OCI-LY3 (cell line): ENCODE measurements around the gene EHD1.
A peak's percentile ranks its signal among the peaks of the same experiment; 100 is the strongest.

Experiments
- H2AFZ ChIP-seq: fragments of 200-600, 300-600 bp; shearing (Covaris generic); 2 replicates; pipeline ENCODE4 v1.6.0; 2014; ENCODE audit warnings: antibody characterized with exemption, low read depth, low read length
- H3K27ac ChIP-seq: fragments of 200-600, 300-600 bp; sonication (generic); 2 replicates; pipeline ENCODE4 v1.5.1; 2014; ENCODE audit warnings: mild to moderate bottlenecking, low read length, moderate library complexity, mixed read lengths
- H3K27me3 ChIP-seq: fragments of 200-600, 300-600 bp; sonication (generic); 2 replicates; pipeline ENCODE4 v1.6.1; 2014; ENCODE audit warnings: low read depth, low read length, mixed read lengths
- H3K36me3 ChIP-seq: fragments of 200-600, 300-600 bp; sonication (generic); replicated peaks from 2 replicates; pipeline ENCODE3; 2014; ENCODE audit warnings: low read depth, low read length, mixed read lengths
- H3K4me1 ChIP-seq: fragments of 300-600, 200-600 bp; sonication (generic); 2 replicates; pipeline ENCODE4 v1.6.1; 2014; ENCODE audit warnings: low read length, mixed read lengths
- H3K4me2 ChIP-seq: fragments of 200-600, 300-600 bp; sonication (generic); 2 replicates; pipeline ENCODE4 v1.6.1; 2014; ENCODE audit warnings: low read length, mixed read lengths
- H3K4me3 ChIP-seq: fragments of 300-600, 200-600 bp; sonication (generic); 2 replicates; pipeline ENCODE4 v1.5.1; 2014; ENCODE audit warnings: antibody characterized with exemption, mild to moderate bottlenecking, low read length, moderate library complexity
- H3K79me2 ChIP-seq: fragments of 300-600, 200-600 bp; shearing (Covaris generic); 2 replicates; pipeline ENCODE4 v1.6.1; 2014; ENCODE audit warnings: mild to moderate bottlenecking, low read length, mixed read lengths
- H3K9ac ChIP-seq: fragments of 300-600, 200-600 bp; shearing (Covaris generic); 2 replicates; pipeline ENCODE4 v1.6.0; 2014; ENCODE audit warnings: mild to moderate bottlenecking, low read length, moderate library complexity
- H3K9me3 ChIP-seq: fragments of 200-600, 300-600 bp; shearing (Covaris generic); 2 replicates; pipeline ENCODE4 v1.6.1; 2014; ENCODE audit warnings: low read length, mixed read lengths; ENCODE audit not compliant: insufficient read depth
- H4K20me1 ChIP-seq: fragments of 200-600, 300-600 bp; sonication (generic); 2 replicates; pipeline ENCODE4 v1.6.1; 2016; ENCODE audit warnings: low read length, mixed read lengths; ENCODE audit not compliant: insufficient read depth
- EZH2phosphoT487 ChIP-seq: fragments of 200-600 bp; shearing (Covaris generic); IDR thresholded peaks from 2 replicates; pipeline ENCODE4 v1.6.1; 2018; ENCODE audit warnings: antibody characterized with exemption, mixed run types, low read depth
- TF ChIP-seq, protein P1 (sequence below): fragments of 200-600, 300-600 bp; sonication (generic); IDR thresholded peaks from 2 replicates; pipeline ENCODE4 v1.5.1; 2014; ENCODE audit warnings: antibody characterized with exemption, low read length, low read depth

Gene EHD1

DNA sequence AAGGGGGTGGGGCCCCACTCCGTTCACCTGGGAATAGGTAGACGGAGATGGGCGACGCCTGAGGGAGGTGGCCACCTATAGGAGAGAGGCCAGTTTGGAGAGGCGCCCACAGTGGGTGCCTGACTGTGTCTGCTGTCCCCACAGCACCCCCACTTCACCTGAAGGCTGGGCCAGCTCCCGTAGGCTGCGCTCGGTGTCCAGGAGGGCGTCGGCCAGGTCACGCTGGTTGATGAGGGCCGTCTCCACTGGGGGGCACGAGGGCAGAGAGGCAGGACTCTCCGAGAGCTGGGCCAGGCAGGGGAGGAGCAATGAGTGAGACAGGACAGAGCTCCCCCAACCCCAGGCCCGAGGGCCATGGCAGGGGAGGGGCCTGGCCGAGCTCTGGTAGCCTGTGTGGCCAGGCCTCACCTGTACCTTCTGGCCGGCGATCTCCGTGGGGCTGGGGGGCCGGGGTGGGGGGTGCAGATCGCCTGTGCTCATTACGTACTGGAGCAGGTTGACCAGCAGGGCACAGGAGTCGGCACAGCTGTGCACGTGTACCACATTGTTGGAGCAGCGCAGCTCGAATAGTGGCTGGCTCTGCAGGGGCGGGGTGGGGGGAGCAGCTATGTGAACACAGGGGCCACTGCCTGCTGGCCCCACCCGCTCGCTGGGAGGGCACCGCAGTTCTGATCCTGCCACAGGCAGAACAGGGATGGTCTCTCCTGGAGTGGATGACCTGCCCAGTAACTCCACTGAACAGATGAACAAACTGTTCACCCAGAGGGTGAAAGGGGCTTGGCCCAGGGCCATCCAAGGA lies 23.9 kb upstream of the EHD1 start:
- Histone ChIP-seq H3K27me3 (no peaks in the 10 kb centered on the region), H3K4me2 (no peak overlapping the region), H3K79me2 (no peaks in the 10 kb centered on the region), H3K9ac (no peak overlapping the region), H3K4me1 (peaks cover 11% of the 10 kb centered on the region), H3K9me3 (no peaks in the 10 kb centered on the region), H4K20me1 (no peaks in the 10 kb centered on the region), H3K36me3 (peaks cover 12% of the 10 kb centered on the region), H2AFZ (no peak overlapping the region), H3K4me3 (no peak overlapping the region), H3K27ac (no peak overlapping the region)
- TF ChIP-seq, protein P1, sequence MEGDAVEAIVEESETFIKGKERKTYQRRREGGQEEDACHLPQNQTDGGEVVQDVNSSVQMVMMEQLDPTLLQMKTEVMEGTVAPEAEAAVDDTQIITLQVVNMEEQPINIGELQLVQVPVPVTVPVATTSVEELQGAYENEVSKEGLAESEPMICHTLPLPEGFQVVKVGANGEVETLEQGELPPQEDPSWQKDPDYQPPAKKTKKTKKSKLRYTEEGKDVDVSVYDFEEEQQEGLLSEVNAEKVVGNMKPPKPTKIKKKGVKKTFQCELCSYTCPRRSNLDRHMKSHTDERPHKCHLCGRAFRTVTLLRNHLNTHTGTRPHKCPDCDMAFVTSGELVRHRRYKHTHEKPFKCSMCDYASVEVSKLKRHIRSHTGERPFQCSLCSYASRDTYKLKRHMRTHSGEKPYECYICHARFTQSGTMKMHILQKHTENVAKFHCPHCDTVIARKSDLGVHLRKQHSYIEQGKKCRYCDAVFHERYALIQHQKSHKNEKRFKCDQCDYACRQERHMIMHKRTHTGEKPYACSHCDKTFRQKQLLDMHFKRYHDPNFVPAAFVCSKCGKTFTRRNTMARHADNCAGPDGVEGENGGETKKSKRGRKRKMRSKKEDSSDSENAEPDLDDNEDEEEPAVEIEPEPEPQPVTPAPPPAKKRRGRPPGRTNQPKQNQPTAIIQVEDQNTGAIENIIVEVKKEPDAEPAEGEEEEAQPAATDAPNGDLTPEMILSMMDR = no peak
- TF ChIP-seq EZH2phosphoT487 = no peak

DNA sequence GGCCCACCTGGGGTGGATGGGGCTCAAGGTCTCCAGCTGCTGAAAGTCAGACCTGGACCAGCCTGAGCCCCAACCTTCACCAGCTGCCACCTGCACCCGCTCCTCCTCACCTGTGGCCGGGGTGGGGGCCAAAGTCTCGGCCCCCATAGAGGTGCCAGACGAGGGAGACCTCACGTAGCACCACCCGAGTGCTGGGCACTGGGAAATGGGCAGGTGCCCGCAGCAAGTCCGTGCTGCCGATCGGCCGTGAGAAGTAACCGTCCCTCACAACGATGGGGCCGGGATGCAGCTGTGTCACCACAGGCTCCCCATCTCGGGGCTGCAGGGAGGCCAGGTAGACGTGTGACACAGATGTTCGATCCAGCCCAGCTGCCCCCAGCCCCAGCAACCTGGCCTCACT lies 22.4 kb upstream of the EHD1 start:
- peaks cover 13% of the 10 kb centered on the region for H3K4me1 ChIP-seq
- H3K4me2 ChIP-seq = peak overlapping the region; percentile 27; the same call in 1 of the 2 replicates
- H3K27me3 ChIP-seq = no peaks in the 10 kb centered on the region
- H3K9ac ChIP-seq = no peak overlapping the region
- no peak overlapping the region for H2AFZ ChIP-seq
- no peak overlapping the region for H3K27ac ChIP-seq
- no peaks in the 10 kb centered on the region for H3K79me2 ChIP-seq
- H4K20me1 ChIP-seq = no peaks in the 10 kb centered on the region
- H3K9me3 ChIP-seq = no peaks in the 10 kb centered on the region
- H3K4me3 ChIP-seq = no peak overlapping the region
- H3K36me3 ChIP-seq = peaks cover 10% of the 10 kb centered on the region
- TF ChIP-seq, protein P1 = no peak
- TF ChIP-seq EZH2phosphoT487 = no peak

DNA sequence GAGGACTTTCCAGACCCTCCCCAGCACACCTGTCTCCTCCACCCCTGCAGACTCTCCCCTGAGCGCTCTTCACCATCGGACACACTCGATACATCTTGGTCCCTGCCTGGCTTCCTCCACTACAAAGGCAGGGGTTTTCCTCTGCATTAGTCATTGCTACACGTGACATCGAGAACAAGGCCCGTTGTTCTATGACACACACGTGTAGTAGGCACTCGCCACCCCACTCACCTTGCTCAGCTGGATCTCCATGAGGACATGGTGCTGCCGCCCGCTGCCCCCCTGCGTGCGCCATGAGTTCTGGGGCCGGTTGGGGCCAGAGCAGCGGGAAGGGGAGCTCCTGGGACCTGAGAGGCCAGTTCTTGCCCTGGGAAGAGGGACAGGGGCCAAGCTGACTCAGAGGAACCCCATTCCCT lies 21.9 kb upstream of the EHD1 start:
- Histone ChIP-seq H3K4me3 (no peak overlapping the region), H3K4me2 (peak overlapping the region; percentile 27), H3K9ac (no peak overlapping the region), H3K27ac (no peak overlapping the region), H3K9me3 (no peaks in the 10 kb centered on the region), H3K36me3 (peaks cover 6% of the 10 kb centered on the region), H3K79me2 (no peaks in the 10 kb centered on the region), H3K4me1 (peaks cover 18% of the 10 kb centered on the region), H3K27me3 (no peaks in the 10 kb centered on the region), H2AFZ (no peak overlapping the region), H4K20me1 (no peaks in the 10 kb centered on the region)
- TF ChIP-seq, protein P1 = no peak
- TF ChIP-seq EZH2phosphoT487 = no peak

DNA sequence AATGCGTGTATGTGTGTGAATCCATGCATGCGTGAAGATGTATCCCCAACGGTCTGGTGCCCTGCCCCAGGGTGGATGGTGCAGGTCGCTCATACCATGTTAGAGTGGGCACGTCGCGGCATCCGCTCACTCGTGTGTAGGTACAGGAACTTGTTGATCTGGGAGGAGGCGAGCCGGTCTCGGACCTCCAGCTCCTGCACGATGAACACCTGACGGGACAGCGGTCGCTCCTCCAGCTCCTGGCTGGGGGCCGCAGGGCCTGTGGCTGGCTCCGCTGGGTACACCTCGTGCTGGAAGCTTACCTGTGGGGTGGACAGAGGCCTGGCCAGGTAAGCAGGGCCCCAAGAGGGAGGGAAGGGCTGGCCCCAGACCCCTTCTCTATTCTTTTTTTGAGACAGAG lies 20.1 kb upstream of the EHD1 start:
- Histone ChIP-seq H4K20me1 (no peaks in the 10 kb centered on the region), H3K27me3 (no peaks in the 10 kb centered on the region), H2AFZ (no peak overlapping the region), H3K9ac (no peak overlapping the region), H3K4me2 (no peak overlapping the region), H3K27ac (no peak overlapping the region), H3K4me1 (peaks cover 35% of the 10 kb centered on the region), H3K79me2 (no peaks in the 10 kb centered on the region), H3K4me3 (no peak overlapping the region), H3K9me3 (no peaks in the 10 kb centered on the region), H3K36me3 (peaks cover 4% of the 10 kb centered on the region)
- TF ChIP-seq, protein P1 = no peak
- TF ChIP-seq EZH2phosphoT487 = no peak
